Epithelial cell of esophagus (primary cell): ENCODE measurements around the gene ADAM12.

ENCODE experiments used
- DNase-seq: peaks from one replicate; pipeline ENCODE4 v3.0.0; 2010; ENCODE audit warnings: low read depth
- H3K4me3 ChIP-seq: 2 replicates; pipeline ENCODE4 v1.5.1; 2011; ENCODE audit warnings: mild to moderate bottlenecking, low read length, control low read depth
- CTCF ChIP-seq: IDR thresholded peaks from 2 replicates; pipeline ENCODE4 v1.5.1; 2011; ENCODE audit warnings: low read depth, mild to moderate bottlenecking, low read length, control low read depth, inconsistent platforms; ENCODE audit not compliant: insufficient read depth; ENCODE audit errors: missing control alignments

ADAM12 gene

GRCh38 chr10:126085806-126086205 is 302.5 kb downstream of the ADAM12 start:
- TF ChIP-seq CTCF = no peak
- H3K4me3 ChIP-seq = no peak overlapping the region
- DNase-seq = no peak

- DNase-seq = no peak
Measured at GRCh38 chr10:126084369-126084768, 303.9 kb downstream of the ADAM12 start.

GRCh38 chr10:126083009-126083408 is 305.3 kb downstream of the ADAM12 start:
- TF ChIP-seq CTCF = no peak

More at GRCh38 chr10:126084369-126084768, 303.9 kb downstream of the ADAM12 start:
- no peak for TF ChIP-seq CTCF
- H3K4me3 ChIP-seq = no peak overlapping the region

DNA sequence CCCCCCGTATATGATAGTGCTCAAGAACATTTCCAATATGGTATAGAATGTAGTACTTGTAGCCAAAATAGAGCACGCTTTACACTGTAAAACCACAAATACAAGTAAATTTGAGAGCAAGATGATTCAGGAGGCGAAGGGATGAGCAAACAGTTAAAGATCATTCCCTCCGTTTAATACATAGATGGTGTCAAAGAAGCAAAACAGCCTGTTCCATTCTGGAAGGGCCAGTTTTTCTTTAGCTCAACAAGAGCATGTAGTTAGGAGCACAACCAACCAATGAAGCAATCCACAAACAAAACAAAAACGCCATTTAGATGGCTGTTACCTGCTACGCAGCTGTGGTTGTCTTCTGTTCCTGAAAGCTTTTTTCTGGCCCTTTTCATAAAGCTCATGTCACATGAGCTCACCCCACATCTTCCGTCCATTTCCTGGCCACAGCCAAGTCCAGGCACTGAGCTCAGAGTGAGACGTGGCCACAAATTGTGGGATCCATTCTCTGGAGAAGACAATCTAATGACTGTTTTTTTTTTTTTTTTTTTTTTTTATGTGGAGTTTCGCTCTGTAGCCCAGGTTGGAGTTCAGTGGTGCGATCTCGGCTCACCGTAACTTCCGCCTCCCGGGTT is 306.3 kb downstream of the ADAM12 start:
- no peak overlapping the region for H3K4me3 ChIP-seq
- no peak for TF ChIP-seq CTCF
- peak; percentile 20 for DNase-seq

More at GRCh38 chr10:126083009-126083408, 305.3 kb downstream of the ADAM12 start:
- no peak for DNase-seq
- no peak overlapping the region for H3K4me3 ChIP-seq

DNA sequence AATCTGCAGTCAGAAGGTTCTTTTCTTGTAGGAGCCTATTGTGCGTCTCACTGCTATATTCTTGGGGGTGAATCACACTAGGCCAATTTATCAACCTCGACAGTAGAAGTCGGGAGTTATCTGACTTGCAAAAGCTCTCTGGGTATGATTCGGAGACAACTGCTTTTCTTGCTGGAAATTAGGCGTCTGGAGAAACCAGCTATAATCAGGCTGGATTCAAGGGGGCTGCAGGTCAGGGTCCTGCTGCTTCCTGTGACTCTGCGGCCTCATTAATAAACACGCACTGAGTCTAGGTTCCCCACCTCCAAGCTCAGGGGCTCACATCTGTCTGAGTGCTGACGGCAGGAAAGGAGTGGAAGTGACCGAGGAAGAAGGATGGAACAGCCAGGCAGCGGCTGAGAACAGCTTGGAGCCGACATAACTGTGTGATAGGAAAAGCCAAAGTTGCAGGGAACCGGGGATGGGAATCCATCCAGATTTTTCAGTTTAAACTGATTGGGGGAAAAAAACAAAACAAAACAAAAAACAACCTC is 307.3 kb downstream of the ADAM12 start:
- TF ChIP-seq CTCF = no peak
- no peak for DNase-seq
- no peak overlapping the region for H3K4me3 ChIP-seq

GRCh38 chr10:126080291-126080825 is 307.9 kb downstream of the ADAM12 start:
- DNase-seq = no peak
- H3K4me3 ChIP-seq = no peak overlapping the region
- TF ChIP-seq CTCF = no peak

GRCh38 chr10:126075009-126075408 is 313.3 kb downstream of the ADAM12 start:
- no peak overlapping the region for H3K4me3 ChIP-seq
- TF ChIP-seq CTCF = no peak
- DNase-seq = peak; percentile 94
